ENCODE data around the gene GUCD1.

The GUCD1 gene

DNA sequence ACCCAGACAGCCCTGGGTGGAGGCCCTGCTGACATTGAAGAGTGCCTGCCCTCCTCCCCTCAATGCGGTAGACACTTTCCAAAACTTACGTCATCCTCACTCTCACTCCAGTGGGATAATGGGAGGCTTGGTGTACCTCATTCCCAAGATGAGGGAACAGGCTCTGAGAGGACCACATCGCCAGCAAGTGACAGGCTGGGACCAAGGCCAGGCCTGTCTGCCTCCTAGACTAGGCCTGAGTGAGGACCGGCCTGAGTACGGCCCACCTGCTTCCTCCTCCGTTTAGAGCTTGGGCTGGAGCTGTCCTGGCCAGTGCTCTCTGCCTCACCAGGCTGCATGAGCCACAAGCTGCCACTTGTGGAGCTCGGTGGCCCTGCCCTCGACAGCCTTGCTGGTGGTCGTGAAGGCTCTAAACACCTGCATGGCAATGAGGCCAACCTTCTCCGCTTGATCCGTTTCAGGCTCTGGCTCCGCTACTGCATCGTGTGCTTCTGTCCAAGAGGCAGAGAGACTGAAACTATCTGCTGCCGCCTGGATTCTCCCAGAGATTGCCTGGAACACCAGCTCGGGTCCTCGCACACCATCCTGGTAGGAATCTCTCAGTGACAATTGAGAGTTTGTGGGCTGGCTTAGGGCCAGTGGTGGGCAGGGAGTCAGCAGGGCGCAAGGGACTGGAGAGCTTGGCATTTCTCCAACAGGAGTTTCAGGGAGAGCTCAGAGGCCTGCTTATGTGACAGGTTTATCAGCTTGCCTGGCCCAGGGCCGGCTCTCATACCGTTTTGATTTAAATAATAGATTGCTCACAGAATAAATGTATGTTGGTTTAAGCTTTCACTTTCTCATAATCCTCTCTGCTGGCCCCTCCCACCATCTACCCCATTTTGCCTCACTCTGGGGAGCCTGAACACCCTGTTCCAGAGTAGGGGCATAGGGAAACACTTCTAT lies 28.6 kb upstream of the GUCD1 start:
- TF ChIP-seq, protein P1, sequence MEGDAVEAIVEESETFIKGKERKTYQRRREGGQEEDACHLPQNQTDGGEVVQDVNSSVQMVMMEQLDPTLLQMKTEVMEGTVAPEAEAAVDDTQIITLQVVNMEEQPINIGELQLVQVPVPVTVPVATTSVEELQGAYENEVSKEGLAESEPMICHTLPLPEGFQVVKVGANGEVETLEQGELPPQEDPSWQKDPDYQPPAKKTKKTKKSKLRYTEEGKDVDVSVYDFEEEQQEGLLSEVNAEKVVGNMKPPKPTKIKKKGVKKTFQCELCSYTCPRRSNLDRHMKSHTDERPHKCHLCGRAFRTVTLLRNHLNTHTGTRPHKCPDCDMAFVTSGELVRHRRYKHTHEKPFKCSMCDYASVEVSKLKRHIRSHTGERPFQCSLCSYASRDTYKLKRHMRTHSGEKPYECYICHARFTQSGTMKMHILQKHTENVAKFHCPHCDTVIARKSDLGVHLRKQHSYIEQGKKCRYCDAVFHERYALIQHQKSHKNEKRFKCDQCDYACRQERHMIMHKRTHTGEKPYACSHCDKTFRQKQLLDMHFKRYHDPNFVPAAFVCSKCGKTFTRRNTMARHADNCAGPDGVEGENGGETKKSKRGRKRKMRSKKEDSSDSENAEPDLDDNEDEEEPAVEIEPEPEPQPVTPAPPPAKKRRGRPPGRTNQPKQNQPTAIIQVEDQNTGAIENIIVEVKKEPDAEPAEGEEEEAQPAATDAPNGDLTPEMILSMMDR (IDR thresholded peaks at IDR 0.05; ENCODE audit: low read depth, low read length): no peak
- no peak overlapping the region for H3K4me3 ChIP-seq (ENCODE audit: low read depth, low read length)
- in situ Hi-C loops (cut with HindIII; ENCODE audit: low sequenced_read_pairs): no loop called here
- peak; percentile 9 for DNase-seq (ENCODE audit: low read depth, low spot score)

DNA sequence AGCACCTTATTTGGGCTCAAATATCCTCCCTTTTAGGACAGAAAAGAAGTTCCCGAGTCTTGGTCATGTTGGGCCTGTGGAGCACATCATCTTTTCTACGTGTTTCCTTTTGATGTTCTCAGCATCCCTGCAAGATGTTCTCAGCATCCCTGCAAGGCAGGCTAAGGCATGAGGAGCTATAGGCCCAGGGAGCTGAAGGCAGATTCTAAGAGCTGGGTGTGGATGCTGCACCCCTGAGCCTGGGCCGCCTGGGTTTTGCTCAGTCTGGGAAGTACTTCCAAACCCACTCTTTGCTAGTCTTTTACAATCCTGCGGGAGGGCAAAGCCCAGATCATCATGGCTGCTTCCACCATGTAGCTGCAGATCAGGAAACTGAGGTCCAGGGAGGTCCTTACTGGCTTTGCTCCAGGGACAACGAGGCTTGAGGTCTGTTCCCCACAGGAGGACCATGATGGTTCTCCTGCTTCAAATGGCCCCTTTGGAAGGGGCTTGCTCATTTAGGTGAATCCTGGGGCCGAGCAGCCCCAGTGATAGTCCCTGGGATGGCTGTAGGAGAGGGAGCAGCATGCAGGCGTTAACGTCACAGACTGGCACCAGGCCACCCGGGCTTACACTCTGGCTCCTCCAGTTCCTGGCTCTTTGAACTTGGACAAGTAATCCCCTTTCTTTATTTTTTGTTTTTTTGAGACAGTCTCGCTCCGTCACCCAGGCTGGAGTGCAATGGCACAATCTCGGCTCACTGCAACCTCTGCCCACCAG lies 27.3 kb upstream of the GUCD1 start:
- in situ Hi-C loops (cut with HindIII; ENCODE audit: low sequenced_read_pairs): no loop called here
- no peak for DNase-seq (ENCODE audit: low read depth, low spot score)
- H3K4me3 ChIP-seq (ENCODE audit: low read depth, low read length): no peak overlapping the region
- TF ChIP-seq, protein P1 (IDR thresholded peaks at IDR 0.05; ENCODE audit: low read depth, low read length): no peak

DNA sequence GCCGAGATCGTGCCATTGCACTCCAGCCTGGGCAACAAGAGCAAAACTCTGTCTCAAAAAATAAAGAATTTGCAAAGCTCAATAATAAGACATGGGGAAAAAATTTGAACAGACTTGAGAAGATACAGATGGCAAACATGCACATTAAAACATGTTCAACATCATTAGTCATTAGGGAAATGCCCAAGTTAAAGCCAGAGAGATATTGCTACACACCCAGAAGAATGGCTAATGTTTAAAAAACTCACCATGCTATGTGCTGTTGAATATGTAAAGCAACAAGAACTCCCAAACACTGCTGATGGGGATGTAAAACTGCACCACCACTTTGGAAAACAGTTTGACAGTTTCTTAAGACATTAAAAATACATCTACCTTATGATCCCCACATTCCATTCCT lies 25.3 kb upstream of the GUCD1 start:
- DNase-seq (ENCODE audit: low read depth, low spot score): peak; percentile 7
- in situ Hi-C loops (cut with HindIII; ENCODE audit: low sequenced_read_pairs): no loop called here
- no peak overlapping the region for H3K4me3 ChIP-seq (ENCODE audit: low read depth, low read length)
- TF ChIP-seq, protein P1 (IDR thresholded peaks at IDR 0.05; ENCODE audit: low read depth, low read length): no peak

DNA sequence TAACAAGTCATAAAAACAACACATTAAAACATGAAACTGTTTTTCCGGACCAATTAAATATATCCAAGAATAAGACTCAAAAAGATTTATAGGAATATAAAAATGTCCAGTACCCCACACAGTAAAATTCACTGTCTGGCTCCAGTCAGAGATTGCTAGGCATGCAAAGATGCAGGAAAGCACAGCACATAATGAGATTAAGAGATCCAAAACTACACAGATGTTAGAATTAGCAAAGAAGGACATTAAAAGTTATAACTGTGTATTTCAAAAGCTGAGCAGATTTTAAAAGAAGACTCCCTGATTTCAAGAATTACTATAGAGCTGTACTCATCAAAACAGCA lies 24.3 kb upstream of the GUCD1 start:
- no peak for DNase-seq (ENCODE audit: low read depth, low spot score)
- H3K4me3 ChIP-seq (ENCODE audit: low read depth, low read length): no peak overlapping the region
- TF ChIP-seq, protein P1 (IDR thresholded peaks at IDR 0.05; ENCODE audit: low read depth, low read length): no peak
- in situ Hi-C loops (cut with HindIII; ENCODE audit: low sequenced_read_pairs): no loop called here

DNA sequence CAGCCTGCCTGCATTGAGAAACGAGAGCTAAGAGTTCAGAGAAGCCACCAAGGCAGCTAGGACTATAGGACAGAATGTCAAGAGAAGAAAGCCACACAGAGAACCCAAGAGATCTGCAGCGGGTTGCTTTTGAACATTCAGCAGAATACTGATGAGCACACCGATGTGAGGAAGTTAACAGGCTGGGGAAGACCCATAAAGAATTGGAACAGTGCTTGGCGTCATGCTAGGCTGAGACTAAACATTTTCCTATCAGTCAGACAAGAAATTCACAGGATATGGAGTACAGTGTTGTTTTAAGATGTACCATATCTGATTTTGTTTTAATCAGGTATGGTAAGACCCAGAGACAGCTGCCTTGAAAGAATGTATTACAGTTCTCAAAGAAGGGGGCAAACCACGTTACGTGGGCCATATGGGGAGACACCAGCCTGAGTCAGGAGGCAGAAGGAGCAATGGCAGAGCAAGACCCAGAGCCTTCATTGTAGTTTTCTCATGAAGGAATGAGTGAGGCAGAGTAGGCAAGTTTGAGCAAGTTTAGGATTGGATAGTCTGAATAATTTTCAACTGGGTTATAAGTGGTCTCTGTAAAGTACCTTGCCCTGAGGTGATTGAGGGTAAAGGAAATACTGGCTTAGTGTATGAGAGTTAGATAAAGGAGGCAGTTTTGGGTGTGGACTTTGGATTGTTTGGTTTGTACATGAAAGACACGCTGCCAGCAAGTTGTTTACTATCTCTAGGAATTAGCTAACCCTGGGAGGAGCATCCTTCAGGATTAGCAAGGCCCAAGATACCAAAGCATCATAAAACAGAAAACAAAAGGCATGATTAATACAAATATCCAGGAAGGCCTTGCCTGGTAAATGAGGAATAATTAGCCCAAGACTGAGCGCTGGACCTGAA lies 23.7 kb upstream of the GUCD1 start:
- H3K4me3 ChIP-seq (ENCODE audit: low read depth, low read length): no peak overlapping the region
- in situ Hi-C loops (cut with HindIII; ENCODE audit: low sequenced_read_pairs): no loop called here
- DNase-seq (ENCODE audit: low read depth, low spot score): no peak
- TF ChIP-seq, protein P1 (IDR thresholded peaks at IDR 0.05; ENCODE audit: low read depth, low read length): no peak

DNA sequence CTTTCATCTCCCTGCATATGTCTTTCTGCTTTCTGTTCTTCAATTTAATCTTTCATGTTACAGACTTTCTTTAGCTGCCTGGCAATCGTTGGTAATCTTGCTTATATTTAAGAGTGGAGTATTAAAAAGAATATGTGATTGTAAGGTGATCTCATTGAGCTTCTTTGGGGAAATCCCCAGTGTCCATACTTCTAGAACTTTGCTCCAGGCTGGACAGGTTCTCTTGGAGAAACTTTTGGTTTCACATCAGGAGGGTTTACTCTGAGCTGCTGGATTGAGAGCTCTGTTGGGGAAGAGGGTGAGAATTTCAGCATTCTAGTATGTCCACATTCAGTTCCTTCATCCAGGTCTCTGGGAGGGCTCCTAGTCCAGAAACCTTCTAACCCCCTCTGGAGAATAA lies 21.8 kb upstream of the GUCD1 start:
- in situ Hi-C loops (cut with HindIII; ENCODE audit: low sequenced_read_pairs): no loop called here
- TF ChIP-seq, protein P1 (IDR thresholded peaks at IDR 0.05; ENCODE audit: low read depth, low read length): no peak
- H3K4me3 ChIP-seq (ENCODE audit: low read depth, low read length): no peak overlapping the region
- no peak for DNase-seq (ENCODE audit: low read depth, low spot score)
